Measurements from ENCODE around the gene IFI35.

DNA sequence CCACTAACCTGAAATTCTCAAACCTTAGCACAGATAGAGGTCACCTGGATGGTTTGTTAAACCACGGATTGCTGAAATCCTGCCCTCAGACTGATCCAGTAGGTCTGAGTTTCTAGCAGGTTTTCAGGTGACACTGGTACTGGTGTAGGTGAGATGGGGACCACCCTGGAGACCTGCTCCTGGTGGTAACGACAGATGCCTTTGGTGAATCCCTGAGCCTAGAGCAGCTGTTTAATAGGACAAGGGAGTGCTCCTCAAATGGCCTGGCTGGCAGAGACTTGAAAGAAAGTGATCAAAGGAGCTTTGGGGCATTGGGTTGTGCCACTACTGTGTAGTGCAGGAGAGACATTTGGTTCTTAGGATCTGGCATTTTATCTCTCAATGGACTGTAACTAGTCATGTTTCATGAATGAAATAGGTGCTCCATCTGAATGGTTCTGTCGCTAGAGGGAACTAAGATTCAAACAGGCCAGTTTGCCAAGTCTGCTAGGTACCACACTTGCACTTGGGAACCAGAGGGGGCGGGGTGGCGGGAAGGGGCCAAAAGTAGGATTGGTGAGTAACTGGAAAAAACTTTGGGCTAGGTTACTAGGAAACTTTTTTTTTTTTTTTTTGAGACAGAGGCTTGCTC lies 2.9 kb upstream of the IFI35 start:
- TF ChIP-seq, protein P1, sequence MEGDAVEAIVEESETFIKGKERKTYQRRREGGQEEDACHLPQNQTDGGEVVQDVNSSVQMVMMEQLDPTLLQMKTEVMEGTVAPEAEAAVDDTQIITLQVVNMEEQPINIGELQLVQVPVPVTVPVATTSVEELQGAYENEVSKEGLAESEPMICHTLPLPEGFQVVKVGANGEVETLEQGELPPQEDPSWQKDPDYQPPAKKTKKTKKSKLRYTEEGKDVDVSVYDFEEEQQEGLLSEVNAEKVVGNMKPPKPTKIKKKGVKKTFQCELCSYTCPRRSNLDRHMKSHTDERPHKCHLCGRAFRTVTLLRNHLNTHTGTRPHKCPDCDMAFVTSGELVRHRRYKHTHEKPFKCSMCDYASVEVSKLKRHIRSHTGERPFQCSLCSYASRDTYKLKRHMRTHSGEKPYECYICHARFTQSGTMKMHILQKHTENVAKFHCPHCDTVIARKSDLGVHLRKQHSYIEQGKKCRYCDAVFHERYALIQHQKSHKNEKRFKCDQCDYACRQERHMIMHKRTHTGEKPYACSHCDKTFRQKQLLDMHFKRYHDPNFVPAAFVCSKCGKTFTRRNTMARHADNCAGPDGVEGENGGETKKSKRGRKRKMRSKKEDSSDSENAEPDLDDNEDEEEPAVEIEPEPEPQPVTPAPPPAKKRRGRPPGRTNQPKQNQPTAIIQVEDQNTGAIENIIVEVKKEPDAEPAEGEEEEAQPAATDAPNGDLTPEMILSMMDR (IDR thresholded peaks at IDR 0.05), result no peak
- TF ChIP-seq POLR2A (IDR thresholded peaks at IDR 0.05), result no peak
